ENCODE measurements around the gene MAD2L2. TPM values are rescaled to one million over a fixed set of nuclear protein-coding genes. Genes with fewer than 3 reads are reported as not detected.

MAD2L2 gene
- total RNA-seq: 30.0 TPM

DNA sequence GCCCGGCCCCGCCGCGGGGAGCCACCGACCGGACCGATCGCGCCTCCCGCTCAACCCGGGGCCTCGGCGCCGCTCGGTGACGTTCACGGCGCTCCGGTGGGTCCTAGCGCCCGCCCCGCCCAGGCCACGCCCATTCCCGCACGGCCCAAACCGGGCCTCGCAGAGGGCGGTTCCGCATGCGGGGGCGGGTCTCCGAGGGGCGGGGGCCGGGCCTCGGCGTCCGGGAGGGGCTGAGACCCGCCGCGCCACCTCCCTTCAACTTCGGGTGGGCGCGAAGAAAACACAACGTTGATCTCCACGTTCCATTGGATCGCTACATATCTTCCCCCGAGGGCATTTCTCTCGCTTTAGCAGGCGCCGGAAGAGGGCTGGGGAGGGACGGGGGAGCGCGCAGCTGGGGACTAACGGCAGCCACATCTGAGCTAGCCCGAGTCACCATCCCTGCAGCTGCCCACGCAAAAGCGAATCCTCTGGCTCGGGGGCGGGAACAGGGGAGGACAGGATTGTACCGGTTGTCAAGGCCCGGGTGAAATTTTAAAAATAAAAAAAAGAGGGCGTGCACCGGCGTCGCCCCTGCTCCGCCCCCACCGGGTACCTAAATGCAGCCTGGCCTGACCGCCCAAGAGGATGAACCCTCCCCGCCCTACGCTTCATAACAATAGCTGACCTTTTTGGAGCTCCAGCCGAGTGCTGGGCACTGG is at the start of gene MAD2L2:
TSS of gene MAD2L2 (minus strand) at position 78 of the 701 bp plus-strand sequence. CDS start 547 bp downstream, outside the sequence.
- peak within 1 kb of the TSS; percentile 85 to 96 for H3K4me3 ChIP-seq
- intact Hi-C loops (cut with DNase I): loop anchor here (1.0 kb wide), 1 partner anchor 17 kb away; the partner anchor contains the start of gene FBXO6
- H3K4me1 ChIP-seq: peaks cover 29% of the 10 kb centered on the region
- TF ChIP-seq, protein P1, sequence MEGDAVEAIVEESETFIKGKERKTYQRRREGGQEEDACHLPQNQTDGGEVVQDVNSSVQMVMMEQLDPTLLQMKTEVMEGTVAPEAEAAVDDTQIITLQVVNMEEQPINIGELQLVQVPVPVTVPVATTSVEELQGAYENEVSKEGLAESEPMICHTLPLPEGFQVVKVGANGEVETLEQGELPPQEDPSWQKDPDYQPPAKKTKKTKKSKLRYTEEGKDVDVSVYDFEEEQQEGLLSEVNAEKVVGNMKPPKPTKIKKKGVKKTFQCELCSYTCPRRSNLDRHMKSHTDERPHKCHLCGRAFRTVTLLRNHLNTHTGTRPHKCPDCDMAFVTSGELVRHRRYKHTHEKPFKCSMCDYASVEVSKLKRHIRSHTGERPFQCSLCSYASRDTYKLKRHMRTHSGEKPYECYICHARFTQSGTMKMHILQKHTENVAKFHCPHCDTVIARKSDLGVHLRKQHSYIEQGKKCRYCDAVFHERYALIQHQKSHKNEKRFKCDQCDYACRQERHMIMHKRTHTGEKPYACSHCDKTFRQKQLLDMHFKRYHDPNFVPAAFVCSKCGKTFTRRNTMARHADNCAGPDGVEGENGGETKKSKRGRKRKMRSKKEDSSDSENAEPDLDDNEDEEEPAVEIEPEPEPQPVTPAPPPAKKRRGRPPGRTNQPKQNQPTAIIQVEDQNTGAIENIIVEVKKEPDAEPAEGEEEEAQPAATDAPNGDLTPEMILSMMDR (IDR thresholded peaks at IDR 0.05): no peak
- TF ChIP-seq POLR2A (IDR thresholded peaks at IDR 0.05): peak; percentile 34 to 61
- TF ChIP-seq POLR2AphosphoS5 (IDR thresholded peaks at IDR 0.05; ENCODE audit: insufficient read depth in 1 of 2, low read depth in 1 of 2): peak in 1 of 2 donors; percentile 30
- no peaks in the 10 kb centered on the region for H3K27me3 ChIP-seq
- DNase-seq (ENCODE audit: extremely low spot score in 2 of 2): no peak
- no peaks in the 10 kb centered on the region for H3K9me3 ChIP-seq
- H3K36me3 ChIP-seq: peaks cover 0 to 4% of the 10 kb centered on the region in 2 donors
- H3K27ac ChIP-seq: peak within 1 kb of the TSS; percentile 82

DNA sequence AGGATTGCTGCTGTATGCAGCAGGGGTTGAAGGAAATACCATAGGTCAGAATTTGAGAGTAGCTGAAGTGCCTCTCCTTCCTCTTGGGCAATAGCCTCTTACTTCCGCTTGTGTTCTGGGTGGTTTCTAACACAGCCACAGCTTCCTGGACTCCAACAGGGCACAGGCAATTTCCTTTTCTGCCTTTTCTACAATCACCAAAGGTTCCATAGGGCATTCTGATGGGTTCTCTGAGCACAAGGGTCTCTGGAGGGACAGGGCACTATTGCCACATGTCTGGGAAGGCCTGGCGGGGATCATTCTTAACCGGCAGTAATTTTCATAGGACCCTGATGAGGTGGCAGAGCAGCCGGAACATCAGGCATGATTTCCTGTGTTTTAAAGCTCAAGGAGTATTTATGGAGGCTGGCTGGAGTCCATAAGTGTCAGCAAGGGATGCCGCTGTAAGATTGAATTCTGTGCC is 49.5 kb upstream of the MAD2L2 start:
- H3K27ac ChIP-seq: peak overlapping the region; percentile 28
- TF ChIP-seq, protein P1 (IDR thresholded peaks at IDR 0.05): no peak
- peak in 1 of 2 donors; percentile 45 for TF ChIP-seq POLR2AphosphoS5 (IDR thresholded peaks at IDR 0.05; ENCODE audit: insufficient read depth in 1 of 2, low read depth in 1 of 2)
- DNase-seq (ENCODE audit: extremely low spot score in 2 of 2): no peak
- intact Hi-C loops (cut with DNase I): no loop called here
- no peak overlapping the region for H3K4me3 ChIP-seq
- H3K9me3 ChIP-seq: no peaks in the 10 kb centered on the region
- H3K36me3 ChIP-seq: no peaks in the 10 kb centered on the region
- no peaks in the 10 kb centered on the region for H3K27me3 ChIP-seq
- peaks cover 40% of the 10 kb centered on the region for H3K4me1 ChIP-seq

GRCh38 chr1:11729498-11730428 is 48.8 kb upstream of the MAD2L2 start:
- DNase-seq (ENCODE audit: extremely low spot score in 2 of 2): no peak
- Histone ChIP-seq H3K9me3 (no peaks in the 10 kb centered on the region), H3K27me3 (no peaks in the 10 kb centered on the region), H3K4me3 (no peak overlapping the region), H3K36me3 (no peaks in the 10 kb centered on the region), H3K27ac (no peak overlapping the region), H3K4me1 (peaks cover 37% of the 10 kb centered on the region)
- TF ChIP-seq, protein P1 (IDR thresholded peaks at IDR 0.05): no peak
- TF ChIP-seq POLR2AphosphoS5 (IDR thresholded peaks at IDR 0.05; ENCODE audit: insufficient read depth in 1 of 2, low read depth in 1 of 2) (no peak), POLR2A (IDR thresholded peaks at IDR 0.05) (no peak)
- intact Hi-C loops (cut with DNase I): no loop called here

GRCh38 chr1:11729155-11729497 is 48.2 kb upstream of the MAD2L2 start:
- Histone ChIP-seq H3K36me3 (no peaks in the 10 kb centered on the region), H3K27me3 (no peaks in the 10 kb centered on the region), H3K4me1 (peaks cover 37% of the 10 kb centered on the region), H3K27ac (no peak overlapping the region), H3K4me3 (no peak overlapping the region), H3K9me3 (no peaks in the 10 kb centered on the region)
- TF ChIP-seq POLR2AphosphoS5 (IDR thresholded peaks at IDR 0.05; ENCODE audit: insufficient read depth in 1 of 2, low read depth in 1 of 2) (no peak), POLR2A (IDR thresholded peaks at IDR 0.05) (no peak)
- TF ChIP-seq, protein P1 (IDR thresholded peaks at IDR 0.05): no peak
- intact Hi-C loops (cut with DNase I): no loop called here
- DNase-seq (ENCODE audit: extremely low spot score in 2 of 2): no peak

Data from vagina (tissue), 2 donors.